H1 (cell line): ENCODE data around the gene TRAIP. TPM values are rescaled to one million over a fixed set of nuclear protein-coding genes. Genes with fewer than 3 reads are reported as not detected.

Experiments
- CTCF ChIA-PET: fragments of 300-600 bp; sonication (Branson Sonifier 250); formaldehyde crosslinking; loops from one replicate; lab custom pipeline; 2021; ENCODE audit not compliant: partially characterized antibody; lab: Charles Lee
- POLR2A ChIA-PET: fragments of 300-600 bp; sonication (Branson Sonifier 250); formaldehyde crosslinking; loops from one replicate; lab custom pipeline; 2021; ENCODE audit warnings: inconsistent platforms; ENCODE audit not compliant: partially characterized antibody; lab: Charles Lee
- DNase-seq, 2 experiments: peaks; one replicate each; pipeline versions ENCODE4 v3.0.0 to v3.0.0-alpha.2; 2010 to 2022; ENCODE audit warnings: low spot score in 2 of 2, low read depth in 1 of 2, mixed read lengths in 1 of 2
- FAIRE-seq: peaks from 2 replicates; lab custom pipeline; 2011; peaks lifted over from hg19 to GRCh38; lab: Jason Lieb, UNC
- H2AFZ ChIP-seq: 2 replicates; pipeline ENCODE4 v1.8.1; 2012; ENCODE audit warnings: low read length, inconsistent platforms
- H2AK5ac ChIP-seq: 2 replicates; pipeline ENCODE4 v1.6.1; 2013; ENCODE audit warnings: low read depth, low read length
- H2BK120ac ChIP-seq: replicated peaks from 2 replicates; pipeline ENCODE3; 2013; ENCODE audit warnings: low read depth, low read length, inconsistent platforms
- H2BK12ac ChIP-seq: 2 replicates; pipeline ENCODE4 v1.6.1; 2013; ENCODE audit warnings: low read depth, low read length
- H2BK15ac ChIP-seq: 2 replicates; pipeline ENCODE4 v1.6.1; 2013; ENCODE audit warnings: low read length
- H2BK20ac ChIP-seq: 2 replicates; pipeline ENCODE4 v1.6.1; 2013; ENCODE audit warnings: low read length
- H2BK5ac ChIP-seq: 2 replicates; pipeline ENCODE4 v1.6.1; 2013; ENCODE audit warnings: low read depth, low read length
- H3K14ac ChIP-seq: 2 replicates; pipeline ENCODE4 v1.6.1; 2013; ENCODE audit warnings: inconsistent platforms; ENCODE audit not compliant: insufficient read length
- H3K18ac ChIP-seq: 2 replicates; pipeline ENCODE4 v1.6.1; 2013; ENCODE audit warnings: low read length; ENCODE audit errors: extremely low read depth
- H3K23ac ChIP-seq: 2 replicates; pipeline ENCODE4 v1.6.1; 2013; ENCODE audit warnings: inconsistent platforms; ENCODE audit not compliant: insufficient read length
- H3K23me2 ChIP-seq: 2 replicates; pipeline ENCODE4 v1.6.1; 2013; ENCODE audit warnings: low read depth, low read length
- H3K27ac ChIP-seq: 2 replicates; pipeline ENCODE4 v1.6.1; 2011; ENCODE audit warnings: low read depth, low read length, inconsistent platforms
- H3K27me3 ChIP-seq, 4 experiments: replicated peaks in 1 of 4; 1 replicate in 1 of 4; 2 replicates in 3 of 4; pipeline versions ENCODE4 v1.6.1 to v1.8.1; 2011 to 2013; ENCODE audit warnings: low read length in 3 of 4, mild to moderate bottlenecking in 3 of 4, inconsistent platforms in 2 of 4, mixed read lengths in 2 of 4, moderate library complexity in 1 of 4; ENCODE audit not compliant: control insufficient read depth in 3 of 4, insufficient read depth in 3 of 4; ENCODE audit errors: extremely low read depth in 1 of 4
- H3K36me3 ChIP-seq, 4 experiments: 2 replicates each; pipeline versions ENCODE4 v1.6.1 to v1.8.1; 2011 to 2013; ENCODE audit warnings: mild to moderate bottlenecking in 4 of 4, low read length in 3 of 4, moderate library complexity in 2 of 4, control low read depth in 1 of 4, inconsistent platforms in 1 of 4; ENCODE audit not compliant: insufficient read depth in 4 of 4, control insufficient read depth in 2 of 4
- H3K4ac ChIP-seq: replicated peaks from 2 replicates; pipeline ENCODE3; 2013; ENCODE audit warnings: low read length, low read depth, mixed read lengths, inconsistent platforms; ENCODE audit not compliant: insufficient read length
- H3K4me1 ChIP-seq, 4 experiments: replicated peaks in 1 of 4; 1 replicate in 1 of 4; 2 replicates in 3 of 4; pipeline versions ENCODE4 v1.6.1 to v1.8.1; 2011 to 2013; ENCODE audit warnings: low read length in 3 of 4, inconsistent platforms in 2 of 4, mixed read lengths in 1 of 4; ENCODE audit not compliant: insufficient read depth in 4 of 4, control insufficient read depth in 3 of 4
- H3K4me2 ChIP-seq, 2 experiments: 2 replicates each; pipeline versions ENCODE4 v1.6.1 to v1.8.1; 2011 to 2013; ENCODE audit warnings: low read depth in 2 of 2, low read length in 2 of 2, control low read depth in 1 of 2, inconsistent platforms in 1 of 2, mild to moderate bottlenecking in 1 of 2; ENCODE audit not compliant: insufficient read depth in 1 of 2
- H3K4me3 ChIP-seq, 4 experiments: fragments of 200-600, 300-600 bp in 1 of 4; sonication (generic), shearing (Covaris generic), sonication (Bioruptor Twin) in 1 of 4; 2 replicates each; pipeline versions ENCODE4 v1.5.1 to v1.8.1; 2011 to 2016; ENCODE audit warnings: low read length in 4 of 4, low read depth in 3 of 4, control low read depth in 2 of 4, inconsistent platforms in 2 of 4, mild to moderate bottlenecking in 2 of 4, mixed read lengths in 1 of 4, moderate library complexity in 1 of 4; ENCODE audit not compliant: insufficient read depth in 2 of 4; ENCODE audit errors: extremely low read depth in 1 of 4
- H3K56ac ChIP-seq: replicated peaks from 2 replicates; pipeline ENCODE3; 2013; ENCODE audit warnings: low read depth, mild to moderate bottlenecking, mixed read lengths, low read length, inconsistent platforms; ENCODE audit not compliant: insufficient read length
- H3K79me1 ChIP-seq: 2 replicates; pipeline ENCODE4 v1.6.1; 2013; ENCODE audit warnings: low read depth, low read length, control low read depth
- H3K79me2 ChIP-seq, 2 experiments: 2 replicates each; pipeline versions ENCODE4 v1.6.1 to v1.8.1; 2012 to 2013; ENCODE audit warnings: low read length in 2 of 2, mild to moderate bottlenecking in 2 of 2, inconsistent platforms in 1 of 2; ENCODE audit not compliant: insufficient read depth in 2 of 2, control insufficient read depth in 1 of 2
- H3K9ac ChIP-seq, 4 experiments: replicated peaks in 1 of 4; 1 replicate in 1 of 4; 2 replicates in 3 of 4; pipeline versions ENCODE4 v1.6.1 to v1.8.1; 2011 to 2013; ENCODE audit warnings: low read depth in 3 of 4, low read length in 3 of 4, control low read depth in 2 of 4, mild to moderate bottlenecking in 2 of 4, moderate library complexity in 2 of 4, inconsistent platforms in 1 of 4; ENCODE audit errors: extremely low read depth in 1 of 4
- H3K9me3 ChIP-seq, 2 experiments: 2 replicates each; pipeline versions ENCODE4 v1.6.1 to v1.8.1; 2012 to 2013; ENCODE audit warnings: mild to moderate bottlenecking in 2 of 2, moderate library complexity in 2 of 2, control low read depth in 1 of 2, inconsistent platforms in 1 of 2, low read depth in 1 of 2, low read length in 1 of 2, mixed read lengths in 1 of 2; ENCODE audit not compliant: insufficient read depth in 2 of 2
- H4K20me1 ChIP-seq, 2 experiments: replicated peaks in 1 of 2; 2 replicates each; pipeline versions ENCODE3 to v1.8.1; 2011 to 2013; ENCODE audit warnings: inconsistent platforms in 2 of 2, low read length in 2 of 2, mild to moderate bottlenecking in 1 of 2; ENCODE audit not compliant: insufficient read depth in 2 of 2, control insufficient read depth in 1 of 2
- H4K5ac ChIP-seq: 2 replicates; pipeline ENCODE4 v1.6.1; 2013; ENCODE audit warnings: low read length, low read depth, mixed read lengths, inconsistent platforms; ENCODE audit not compliant: insufficient read length
- H4K8ac ChIP-seq: 2 replicates; pipeline ENCODE4 v1.8.0; 2013; ENCODE audit warnings: mild to moderate bottlenecking, moderate library complexity, low read length, inconsistent platforms; ENCODE audit not compliant: insufficient read depth; ENCODE audit errors: extremely low read depth
- H4K91ac ChIP-seq: replicated peaks from 2 replicates; pipeline ENCODE3; 2013; ENCODE audit warnings: low read length, mixed read lengths, inconsistent platforms; ENCODE audit not compliant: insufficient read length
- GTF2F1 ChIP-seq: IDR thresholded peaks from 2 replicates; pipeline ENCODE4 v1.6.1; 2012; ENCODE audit warnings: low read depth, low read length, improper control_type of control experiment, borderline replicate concordance
- POLR2A ChIP-seq, 2 experiments: IDR thresholded peaks; 1 replicate in 1 of 2; 2 replicates in 1 of 2; pipeline ENCODE4 v1.6.1; 2011; ENCODE audit warnings: low read depth in 2 of 2, low read length in 2 of 2, mild to moderate bottlenecking in 2 of 2; ENCODE audit errors: control extremely low read depth in 1 of 2
- POU5F1 ChIP-seq: IDR thresholded peaks from 2 replicates; pipeline ENCODE4 v1.6.1; 2011; ENCODE audit warnings: low read depth, mild to moderate bottlenecking, low read length, moderate library complexity
- RFX5 ChIP-seq: IDR thresholded peaks from 2 replicates; pipeline ENCODE4 v1.6.1; 2011; ENCODE audit warnings: low read depth, low read length, improper control_type of control experiment, borderline replicate concordance
- SAP30 ChIP-seq: fragments of 300-600 bp; sonication (generic); IDR thresholded peaks from 2 replicates; pipeline ENCODE4 v1.7.1; 2012; ENCODE audit warnings: low read length, moderate library complexity, mild to moderate bottlenecking, inconsistent platforms; ENCODE audit not compliant: insufficient read depth, insufficient replicate concordance
- SP4 ChIP-seq: IDR thresholded peaks from 2 replicates; pipeline ENCODE4 v1.6.1; 2012; ENCODE audit warnings: low read length, inconsistent platforms
- TBP ChIP-seq: IDR thresholded peaks from 2 replicates; pipeline ENCODE4 v1.6.1; 2011; ENCODE audit warnings: low read depth, low read length, improper control_type of control experiment
- WGBS, 2 experiments: shearing (Covaris generic) in 1 of 2; methylation state at CpG; one replicate each; pipeline versions ENCODE4 v1.1.6 to v1.1.7; 2013 to 2015; ENCODE audit warnings: low lambda C conversion rate in 2 of 2, mixed read lengths in 2 of 2, inconsistent platforms in 1 of 2, low coverage in 1 of 2, missing lambda C conversion rate in 1 of 2; ENCODE audit not compliant: insufficient replicate concordance in 2 of 2, insufficient coverage in 1 of 2, insufficient read length in 1 of 2; ENCODE audit errors: extremely low coverage in 1 of 2, missing lambda C conversion rate in 1 of 2; 5-methylcytosine and 5-hydroxymethylcytosine counted together
- long read RNA-seq, 2 experiments: library from RNA in 1 of 2; library from capped mRNA in 1 of 2; stranded (forward); transcript quantifications; one replicate each; pipeline ENCODE4 v2.0.0, GENCODE V29; 2021; ENCODE audit warnings: inconsistent platforms in 1 of 2
- polyA minus RNA-seq, 3 experiments: library from RNA; depleted of rRNA, polyadenylated mRNA; stranded (reverse); fragments of >200 nt; gene quantifications; 1 replicate in 2 of 3; 2 replicates in 1 of 3; pipeline ENCODE4 v1.2.3, GENCODE V29; 2011
- polyA plus RNA-seq, 7 experiments: library from polyadenylated mRNA; depleted of rRNA in 3 of 7; stranded (reverse) in 5 of 7; unstranded in 2 of 7; fragments of >200 nt in 5 of 7; fragments of 200-250 nt in 2 of 7; gene quantifications; 1 replicate in 5 of 7; 2 replicates in 1 of 7; 4 replicates in 1 of 7; pipeline versions ENCODE4 v1.2.1 to v1.2.3, GENCODE V29; 2011 to 2013; ENCODE audit warnings: missing spikeins in 2 of 7, mixed read lengths in 2 of 7
- total RNA-seq: library from RNA; stranded (reverse); fragmentation: NEBNext Ultra II Directional; extraction: Animal tissue kit (Norgen Biotek cat#: 25700); gene quantifications from 2 replicates; pipeline ENCODE4 v1.2.1, GENCODE V29; 2021

TRAIP gene
- total RNA-seq, result 25.4 and 28.1 TPM in 2 replicates
- polyA plus RNA-seq (2011; rRNA removed), result 27.7 and 29.5 TPM in 2 replicates
- polyA plus RNA-seq (2011; cell fraction: cytosol; rRNA removed), result 29.3 TPM
- polyA plus RNA-seq (2011; cell fraction: nucleus; rRNA removed), result 101 TPM
- 21.5 to 33.3 TPM (median 29.6 TPM) in 4 replicates for polyA plus RNA-seq (2012, experiment 1 of 2)
- 18.8 TPM for polyA plus RNA-seq (2012, experiment 2 of 2)
- 22.0 TPM for polyA plus RNA-seq (2013, experiment 1 of 2)
- 20.9 TPM for polyA plus RNA-seq (2013, experiment 2 of 2)
- polyA minus RNA-seq (2011; rRNA and poly(A)+ RNA removed), result 37.3 and 44.4 TPM in 2 replicates
- 14.4 TPM for polyA minus RNA-seq (2011; cell fraction: cytosol; rRNA and poly(A)+ RNA removed)
- 39.7 TPM for polyA minus RNA-seq (2011; cell fraction: nucleus; rRNA and poly(A)+ RNA removed)
- long read RNA-seq, experiment 1, partial matches to known transcripts, result 2 of 6 reads
- long read RNA-seq, experiment 1, other reads (novel, unspliced or antisense), result 4 of 6 reads
- long read RNA-seq, experiment 2, transcript TRAIP-201 (15 exons, 2,028 nt), result major isoform, 6 of 12 reads
- long read RNA-seq, experiment 2, partial matches to known transcripts, result 3 of 12 reads
- long read RNA-seq, experiment 2, other reads (novel, unspliced or antisense), result 3 of 12 reads

GRCh38 chr3:49856181-49857005 lies at the start of gene TRAIP:
TRAIP (minus strand) TSS chr3:49856564; CDS start chr3:49856453, 111 bp downstream.
- ChIA-PET CTCF (interaction anchor here (0.7 to 6.1 kb wide), 8 partner anchors 12 to 156 kb away, joined by 3 to 55 read pairs (median 4); partner anchors contain the start of gene MON1A), POLR2A (interaction anchor here (0.7 to 6.4 kb wide), 14 partner anchors 8 to 136 kb away, joined by 3 to 33 read pairs (median 4); partner anchors contain the start of gene CAMKV)
- peak within 1 kb of the TSS; percentile 85 for H4K5ac ChIP-seq
- peaks cover 0 to 7% (median 4%) of the 10 kb centered on the region in 4 experiments; a peak in 6 of 7 replicates for H3K4me1 ChIP-seq
- H3K14ac ChIP-seq, result peak within 1 kb of the TSS; percentile 98
- peaks cover 0 to 4% of the 10 kb centered on the region in 2 experiments for H4K20me1 ChIP-seq
- peaks cover 3% of the 10 kb centered on the region; the same call in 1 of the 2 replicates for H3K79me1 ChIP-seq
- WGBS, 2 experiments, result 9% methylated on average over 46 of the region's 52 CpGs; no CpG with 5 or more reads in 1 of the 2 experiments
- peak within 1 kb of the TSS; percentile 78 for H4K91ac ChIP-seq
- no peak within 1 kb of the TSS for H3K56ac ChIP-seq
- peaks cover 2 to 14% of the 10 kb centered on the region in 2 experiments; a peak in 3 of 4 replicates for H3K79me2 ChIP-seq
- H3K4me2 ChIP-seq, result peak within 1 kb of the TSS; percentile 90 to 93
- H3K4ac ChIP-seq, result no peak within 1 kb of the TSS
- peak; percentile 83 to 99 for DNase-seq
- H3K4me3 ChIP-seq, result peak within 1 kb of the TSS; percentile 79 to 96 (median 84)
- peaks cover 6% of the 10 kb centered on the region for H3K23me2 ChIP-seq
- no peaks in the 10 kb centered on the region for H3K27me3 ChIP-seq
- H3K36me3 ChIP-seq, result peaks cover 7 to 17% (median 11%) of the 10 kb centered on the region in 4 experiments; a peak in 5 of 8 replicates
- H2BK12ac ChIP-seq, result no peak within 1 kb of the TSS
- H2BK15ac ChIP-seq, result no peak within 1 kb of the TSS
- H3K18ac ChIP-seq, result peak within 1 kb of the TSS; percentile 92
- peak; percentile 97 for FAIRE-seq
- no peak within 1 kb of the TSS for H2BK20ac ChIP-seq
- peak within 1 kb of the TSS; percentile 48; the same call in 1 of the 2 replicates for H2BK5ac ChIP-seq
- H2BK120ac ChIP-seq, result no peak within 1 kb of the TSS
- H3K27ac ChIP-seq, result peak within 1 kb of the TSS; percentile 13; the same call in 1 of the 2 replicates
- H2AK5ac ChIP-seq, result no peak within 1 kb of the TSS
- peak within 1 kb of the TSS; percentile 70 to 89 (median 76) for H3K9ac ChIP-seq
- no peaks in the 10 kb centered on the region for H3K9me3 ChIP-seq
- peak within 1 kb of the TSS; percentile 88 for H4K8ac ChIP-seq
- peak within 1 kb of the TSS; percentile 81 for H2AFZ ChIP-seq
- H3K23ac ChIP-seq, result no peak within 1 kb of the TSS
- TF ChIP-seq SAP30 (peak; percentile 85), RFX5 (no peak), POLR2A (IDR thresholded peaks at IDR 0.05; ENCODE audit: control extremely low read depth in 1 of 2, low read depth in 2 of 2, low read length in 2 of 2) (peak in 1 of 2 experiments; percentile 91; a peak in 2 of 3 replicates), SP4 (peak; percentile 91; the same call in 1 of the 2 replicates), POU5F1 (no peak), TBP (peak; percentile 81), GTF2F1 (0 out of 2 replicates have a peak, but pooled peaks have one; percentile 21)
